SK-N-DZ (cell line): ENCODE data around the gene NEGR1.

Experiments used
- DNase-seq: peaks from one replicate; pipeline ENCODE4 v3.0.0-alpha.2; 2015; ENCODE audit warnings: low spot score

The NEGR1 gene

GRCh38 chr1:71566413-71566812 lies 715.9 kb downstream of the NEGR1 start:
- DNase-seq: no peak

GRCh38 chr1:71565831-71566230 lies 716.5 kb downstream of the NEGR1 start:
- no peak for DNase-seq

- DNase-seq: no peak
Observed at GRCh38 chr1:71565262-71565661, 717.1 kb downstream of the NEGR1 start.

GRCh38 chr1:71562298-71562697 lies 720.0 kb downstream of the NEGR1 start:
- no peak for DNase-seq

- no peak for DNase-seq
Observed at GRCh38 chr1:71561729-71562128, 720.6 kb downstream of the NEGR1 start.

- no peak for DNase-seq
Observed at GRCh38 chr1:71561206-71561605, 721.1 kb downstream of the NEGR1 start.

- no peak for DNase-seq
Observed at GRCh38 chr1:71559880-71560279, 722.5 kb downstream of the NEGR1 start.

- DNase-seq: no peak
Observed at GRCh38 chr1:71557138-71557537, 725.2 kb downstream of the NEGR1 start.

- DNase-seq: no peak
Observed at GRCh38 chr1:71548398-71548890, 733.9 kb downstream of the NEGR1 start.

- no peak for DNase-seq
Observed at GRCh38 chr1:71542155-71542554, 740.2 kb downstream of the NEGR1 start.

- DNase-seq: no peak
Observed at GRCh38 chr1:71533950-71534349, 748.4 kb downstream of the NEGR1 start.

GRCh38 chr1:71532343-71532742 lies 750.0 kb downstream of the NEGR1 start:
- DNase-seq: no peak

GRCh38 chr1:71526824-71527223 lies 755.5 kb downstream of the NEGR1 start:
- DNase-seq: no peak

GRCh38 chr1:71522721-71523120 lies 759.6 kb downstream of the NEGR1 start:
- no peak for DNase-seq

- DNase-seq: peak; percentile 47
Observed at GRCh38 chr1:71521655-71522264, 760.6 kb downstream of the NEGR1 start.

GRCh38 chr1:71511505-71511904 lies 770.8 kb downstream of the NEGR1 start:
- no peak for DNase-seq

GRCh38 chr1:71510725-71511124 lies 771.6 kb downstream of the NEGR1 start:
- DNase-seq: no peak

- DNase-seq: no peak
Observed at GRCh38 chr1:71509051-71509595, 773.2 kb downstream of the NEGR1 start.

- DNase-seq: no peak
Observed at GRCh38 chr1:71502006-71502405, 780.3 kb downstream of the NEGR1 start.

- no peak for DNase-seq
Observed at GRCh38 chr1:71498542-71498941, 783.8 kb downstream of the NEGR1 start.

GRCh38 chr1:71494163-71494562 lies 788.2 kb downstream of the NEGR1 start:
- no peak for DNase-seq

- DNase-seq: no peak
Observed at GRCh38 chr1:71492298-71493041, 789.9 kb downstream of the NEGR1 start.

- no peak for DNase-seq
Observed at GRCh38 chr1:71490432-71490831, 791.9 kb downstream of the NEGR1 start.
